ENCODE results near the gene CDC123. TPM values are rescaled to one million over a fixed set of nuclear protein-coding genes. Genes with fewer than 3 reads are reported as not detected.

Gene CDC123
- polyA plus RNA-seq (122 to 205 TPM (median 146 TPM) in 3 replicates), polyA minus RNA-seq (187 to 228 TPM (median 189 TPM) in 3 replicates)
- 60.8 TPM for polyA plus RNA-seq (2011; ENCODE audit: low read depth)
- polyA plus RNA-seq (2011; cell fraction: cytosol; rRNA removed), result 73.7 and 115 TPM in 2 replicates
- 75.2 and 99.4 TPM in 2 replicates for polyA plus RNA-seq (2011; cell fraction: nucleus; rRNA removed)
- 78.3 and 155 TPM in 2 replicates for polyA plus RNA-seq (2012; ENCODE audit: low replicate concordance)
- polyA minus RNA-seq (2011; cell fraction: cytosol; rRNA and poly(A)+ RNA removed), result 185 TPM
- 55.3 and 73.8 TPM in 2 replicates for polyA minus RNA-seq (2011; cell fraction: nucleus; rRNA and poly(A)+ RNA removed)

- Histone ChIP-seq H3K36me3 (ENCODE audit: control insufficient read depth in 2 of 2, extremely low read depth in 1 of 2, insufficient read depth in 2 of 2, low read length in 2 of 2) (peaks cover 7 to 17% of the 10 kb centered on the region in 2 experiments), H3K27ac (ENCODE audit: control insufficient read depth, insufficient read depth, low read length) (peak within 1 kb of the TSS; percentile 97), H3K4me3 (ENCODE audit: control insufficient read depth in 2 of 3, extremely low read depth in 1 of 3, insufficient read depth in 2 of 3, low read depth in 1 of 3, low read length in 3 of 3) (peak within 1 kb of the TSS; percentile 71 to 100 (median 89)), H3K4me2 (ENCODE audit: control insufficient read depth, extremely low read depth, insufficient read depth, low read depth, low read length) (peak within 1 kb of the TSS; percentile 87), H4K20me1 (ENCODE audit: control insufficient read depth, extremely low read depth, insufficient read depth, low read length) (no peaks in the 10 kb centered on the region), H3K4me1 (ENCODE audit: control insufficient read depth, extremely low read depth, insufficient read depth, low read length) (peaks cover 17% of the 10 kb centered on the region), H3K9me1 (ENCODE audit: control insufficient read depth, extremely low read depth, insufficient read depth, low read length) (no peaks in the 10 kb centered on the region), H3K27me3 (ENCODE audit: control insufficient read depth, extremely low read depth, insufficient read depth, low read length) (no peaks in the 10 kb centered on the region), H3K9me3 (ENCODE audit: control insufficient read depth, low read depth, low read length) (no peaks in the 10 kb centered on the region), H2AFZ (ENCODE audit: control insufficient read depth, low read length) (peak within 1 kb of the TSS; percentile 96), H3K9ac (ENCODE audit: control insufficient read depth, extremely low read depth, insufficient read depth, low read length) (peak within 1 kb of the TSS; percentile 96), H3K79me2 (ENCODE audit: control insufficient read depth, insufficient read depth, low read length) (peaks cover 94% of the 10 kb centered on the region)
- FAIRE-seq, result peak; percentile 32
- peak in 1 of 3 experiments; percentile 12 for TF ChIP-seq CTCF (optimal IDR thresholded peaks at IDR 0.05 in 1 of 3, IDR thresholded peaks at IDR 0.05 in 1 of 3, conservative IDR thresholded peaks at IDR 0.05 in 1 of 3; ENCODE audit: extremely low read depth in 1 of 3, insufficient read depth in 2 of 3, low read length in 3 of 3)
- no peak for TF ChIP-seq EZH2 (IDR thresholded peaks at IDR 0.05; ENCODE audit: low read length)
- dilution Hi-C loops (cut with MboI; ENCODE audit: extremely low pct_ligation_motif_present, low sequenced_read_pairs), result no loop called here
- DNase-seq (ENCODE audit: low read depth, low spot score), result no peak
Observed at GRCh38 chr10:12195603-12196506, at the start of gene CDC123, which contains the start of gene NUDT5. CDC123 (plus strand) TSS chr10:12196188; CDS start chr10:12196246, 58 bp downstream. NUDT5 (minus strand) TSS chr10:12195891; CDS start chr10:12186291, 9,600 bp downstream.

- Histone ChIP-seq H2AFZ (ENCODE audit: control insufficient read depth, low read length) (no peak overlapping the region), H3K27me3 (ENCODE audit: control insufficient read depth, extremely low read depth, insufficient read depth, low read length) (no peaks in the 10 kb centered on the region), H4K20me1 (ENCODE audit: control insufficient read depth, extremely low read depth, insufficient read depth, low read length) (no peaks in the 10 kb centered on the region), H3K79me2 (ENCODE audit: control insufficient read depth, insufficient read depth, low read length) (no peaks in the 10 kb centered on the region), H3K9me1 (ENCODE audit: control insufficient read depth, extremely low read depth, insufficient read depth, low read length) (no peaks in the 10 kb centered on the region), H3K9me3 (ENCODE audit: control insufficient read depth, low read depth, low read length) (no peaks in the 10 kb centered on the region), H3K27ac (ENCODE audit: control insufficient read depth, insufficient read depth, low read length) (no peak overlapping the region), H3K4me3 (ENCODE audit: control insufficient read depth in 2 of 3, extremely low read depth in 1 of 3, insufficient read depth in 2 of 3, low read depth in 1 of 3, low read length in 3 of 3) (no peak overlapping the region), H3K4me2 (ENCODE audit: control insufficient read depth, extremely low read depth, insufficient read depth, low read depth, low read length) (no peak overlapping the region), H3K4me1 (ENCODE audit: control insufficient read depth, extremely low read depth, insufficient read depth, low read length) (no peaks in the 10 kb centered on the region), H3K9ac (ENCODE audit: control insufficient read depth, extremely low read depth, insufficient read depth, low read length) (no peak overlapping the region), H3K36me3 (ENCODE audit: control insufficient read depth in 2 of 2, extremely low read depth in 1 of 2, insufficient read depth in 2 of 2, low read length in 2 of 2) (peaks cover 4 to 12% of the 10 kb centered on the region in 2 experiments)
- DNase-seq (ENCODE audit: low read depth, low spot score), result no peak
- no peak for FAIRE-seq
- dilution Hi-C loops (cut with MboI; ENCODE audit: extremely low pct_ligation_motif_present, low sequenced_read_pairs), result no loop called here
- no peak for TF ChIP-seq EZH2 (IDR thresholded peaks at IDR 0.05; ENCODE audit: low read length)
- no peak for TF ChIP-seq CTCF (optimal IDR thresholded peaks at IDR 0.05 in 1 of 3, IDR thresholded peaks at IDR 0.05 in 1 of 3, conservative IDR thresholded peaks at IDR 0.05 in 1 of 3; ENCODE audit: extremely low read depth in 1 of 3, insufficient read depth in 2 of 3, low read length in 3 of 3)
Observed at GRCh38 chr10:12150163-12150562, 45.8 kb upstream of the CDC123 start.

Data from keratinocyte (primary cell).